K562 (cell line): ENCODE results near the gene ZMIZ1.

ENCODE experiments used
- FOXJ2 ChIP-seq: fragments of 200-800 bp; sonication (Bioruptor generic); IDR thresholded peaks from 2 replicates; pipeline ENCODE4 v1.6.1; 2016; ENCODE audit warnings: missing genetic modification characterization, missing compliant biosample characterization
- HDAC6 ChIP-seq: IDR thresholded peaks from 2 replicates; pipeline ENCODE4 v1.6.1; 2012; ENCODE audit warnings: low read depth, mild to moderate bottlenecking, control low read depth, inconsistent platforms, low read length, moderate library complexity
- HNRNPK ChIP-seq: fragments of 200-400 bp; formaldehyde crosslinking; IDR thresholded peaks from one replicate; pipeline ENCODE4 v1.6.1; 2018; ENCODE audit warnings: mild to moderate bottlenecking, low read depth, low read length; ENCODE audit not compliant: poor library complexity, severe bottlenecking
- MCM2 ChIP-seq: fragments of 450-650 bp; IDR thresholded peaks from 2 replicates; pipeline ENCODE4 v1.6.1; 2017; ENCODE audit warnings: low read depth, mild to moderate bottlenecking
- NR3C1 ChIP-seq: sonication (generic); formaldehyde crosslinking; IDR thresholded peaks from 2 replicates; pipeline ENCODE4 v1.8.1; 2022; ENCODE audit warnings: missing genetic modification reagents
- POLR2A ChIP-seq: fragments of 450-650 bp; conservative IDR thresholded peaks from 2 replicates; pipeline ENCODE4 v1.6.1; 2016
- ZNF232 ChIP-seq: sonication (generic); formaldehyde crosslinking; IDR thresholded peaks from 2 replicates; pipeline ENCODE4 v1.8.0; 2022; ENCODE audit warnings: mild to moderate bottlenecking, missing genetic modification reagents
- ZNF507 ChIP-seq: conservative IDR thresholded peaks from 2 replicates; pipeline ENCODE4 v1.6.1; 2017; ENCODE audit warnings: missing genetic modification characterization, missing compliant biosample characterization
- TF ChIP-seq, protein P1 (sequence below), 3 experiments: IDR thresholded peaks in 2 of 3; conservative IDR thresholded peaks in 1 of 3; 2 replicates each; pipeline ENCODE4 v1.5.1; 2011 to 2012; ENCODE audit warnings: low read length in 3 of 3, mild to moderate bottlenecking in 3 of 3, control low read depth in 2 of 3, improper control_type of control experiment in 1 of 3, inconsistent platforms in 1 of 3, low read depth in 1 of 3, mixed read lengths in 1 of 3, moderate library complexity in 1 of 3; ENCODE audit not compliant: insufficient read depth in 2 of 3

DNA sequence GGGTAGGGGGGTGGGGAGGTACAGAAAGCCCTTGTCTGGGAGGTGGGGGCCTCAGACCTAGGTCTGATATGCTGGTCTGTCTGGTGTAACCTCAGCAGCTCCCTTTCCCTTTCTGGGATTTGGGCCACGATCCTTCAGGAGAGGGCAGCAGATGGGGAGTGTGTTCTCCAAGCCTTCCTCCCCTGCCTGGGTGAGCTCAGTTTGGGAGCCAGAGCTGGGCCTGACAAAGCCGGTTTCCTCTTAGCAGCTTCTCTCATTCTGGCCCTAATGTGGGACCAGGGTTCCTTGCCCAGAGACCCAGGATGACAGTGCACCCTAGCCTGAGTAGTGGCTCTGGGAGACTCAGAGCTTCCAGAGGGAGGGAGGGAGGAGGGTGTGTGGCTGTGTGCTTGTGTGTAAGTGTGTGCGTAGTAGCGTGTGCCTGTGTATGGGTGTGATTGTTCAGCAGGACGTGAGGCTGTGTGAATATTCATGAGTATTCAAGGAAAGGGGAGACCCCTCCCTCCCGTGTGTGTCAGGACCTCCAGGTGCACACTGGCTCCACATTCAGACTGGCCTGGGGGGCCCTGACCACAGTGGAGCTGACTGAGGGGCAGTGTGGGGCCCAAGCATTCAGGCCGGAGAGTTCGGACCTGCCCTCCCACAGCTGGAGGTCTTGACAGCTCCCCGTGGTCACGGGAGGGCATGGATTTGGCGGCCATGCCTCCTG, 96.5 kb downstream of the ZMIZ1 start:
- TF ChIP-seq POLR2A (no peak), FOXJ2 (tag) (no peak), HNRNPK (no peak), HDAC6 (no peak), ZNF232 (CRISPR knock-in tag) (no peak), NR3C1 (CRISPR knock-in tag) (no peak), MCM2 (no peak), ZNF507 (tag) (no peak)
- TF ChIP-seq, protein P1, sequence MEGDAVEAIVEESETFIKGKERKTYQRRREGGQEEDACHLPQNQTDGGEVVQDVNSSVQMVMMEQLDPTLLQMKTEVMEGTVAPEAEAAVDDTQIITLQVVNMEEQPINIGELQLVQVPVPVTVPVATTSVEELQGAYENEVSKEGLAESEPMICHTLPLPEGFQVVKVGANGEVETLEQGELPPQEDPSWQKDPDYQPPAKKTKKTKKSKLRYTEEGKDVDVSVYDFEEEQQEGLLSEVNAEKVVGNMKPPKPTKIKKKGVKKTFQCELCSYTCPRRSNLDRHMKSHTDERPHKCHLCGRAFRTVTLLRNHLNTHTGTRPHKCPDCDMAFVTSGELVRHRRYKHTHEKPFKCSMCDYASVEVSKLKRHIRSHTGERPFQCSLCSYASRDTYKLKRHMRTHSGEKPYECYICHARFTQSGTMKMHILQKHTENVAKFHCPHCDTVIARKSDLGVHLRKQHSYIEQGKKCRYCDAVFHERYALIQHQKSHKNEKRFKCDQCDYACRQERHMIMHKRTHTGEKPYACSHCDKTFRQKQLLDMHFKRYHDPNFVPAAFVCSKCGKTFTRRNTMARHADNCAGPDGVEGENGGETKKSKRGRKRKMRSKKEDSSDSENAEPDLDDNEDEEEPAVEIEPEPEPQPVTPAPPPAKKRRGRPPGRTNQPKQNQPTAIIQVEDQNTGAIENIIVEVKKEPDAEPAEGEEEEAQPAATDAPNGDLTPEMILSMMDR (IDR thresholded peaks at IDR 0.05 in 2 of 3, conservative IDR thresholded peaks at IDR 0.05 in 1 of 3; ENCODE audit: insufficient read depth in 2 of 3, low read depth in 1 of 3, low read length in 3 of 3) = no peak
